OCI-LY7 (cell line): Measurements from ENCODE around the gene CHD5.

Source experiments
- CTCF ChIP-seq: fragments of 200-600 bp; sonication (generic); conservative IDR thresholded peaks from 2 replicates; pipeline ENCODE4 v1.5.1; 2014; ENCODE audit warnings: mild to moderate bottlenecking, antibody characterized with exemption, low read length, moderate library complexity, mixed read lengths
- EZH2phosphoT487 ChIP-seq: fragments of 200-600 bp; sonication (generic); IDR thresholded peaks from 2 replicates; pipeline ENCODE4 v1.6.1; 2018; ENCODE audit warnings: low read depth, borderline replicate concordance, mild to moderate bottlenecking, mixed run types, antibody characterized with exemption, low read length, moderate library complexity, mixed read lengths

GRCh38 chr1:6124341-6124740 is 55.8 kb downstream of the CHD5 start:
- no peak for TF ChIP-seq CTCF
- TF ChIP-seq EZH2phosphoT487 = no peak
